DND-41 (cell line): ENCODE measurements around the gene FUCA1.

Source experiments
- EZH2 ChIP-seq: IDR thresholded peaks from 3 replicates; pipeline ENCODE4 v1.6.1; 2012; ENCODE audit warnings: borderline replicate concordance, low read depth, mild to moderate bottlenecking, moderate library complexity, low read length, inconsistent platforms; ENCODE audit not compliant: severe bottlenecking
- TF ChIP-seq, protein P1 (sequence below): IDR thresholded peaks from 2 replicates; pipeline ENCODE4 v1.5.1; 2012; ENCODE audit warnings: borderline replicate concordance, low read length, moderate library complexity, mild to moderate bottlenecking; ENCODE audit not compliant: poor library complexity, severe bottlenecking; ENCODE audit errors: extremely low read depth

DNA sequence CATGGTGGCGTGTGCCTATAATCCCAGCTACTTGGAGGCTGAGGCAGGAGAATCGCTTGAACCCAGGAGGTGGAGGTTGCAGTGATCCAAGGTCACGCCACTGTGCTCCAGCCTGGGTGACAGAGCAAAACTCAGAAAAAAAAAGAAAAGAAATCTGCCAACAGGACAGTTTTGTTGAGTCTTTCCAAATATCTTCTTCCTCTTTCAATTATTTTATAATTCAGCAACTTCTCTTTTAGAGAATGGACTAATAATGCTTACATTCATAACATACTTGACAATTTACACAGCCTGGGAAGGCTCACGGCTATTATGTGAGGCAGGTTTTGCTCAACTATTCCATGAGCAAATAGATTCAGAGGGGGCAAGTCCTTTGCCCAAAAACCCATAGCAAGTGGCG is 27.0 kb upstream of the FUCA1 start:
- TF ChIP-seq, protein P1, sequence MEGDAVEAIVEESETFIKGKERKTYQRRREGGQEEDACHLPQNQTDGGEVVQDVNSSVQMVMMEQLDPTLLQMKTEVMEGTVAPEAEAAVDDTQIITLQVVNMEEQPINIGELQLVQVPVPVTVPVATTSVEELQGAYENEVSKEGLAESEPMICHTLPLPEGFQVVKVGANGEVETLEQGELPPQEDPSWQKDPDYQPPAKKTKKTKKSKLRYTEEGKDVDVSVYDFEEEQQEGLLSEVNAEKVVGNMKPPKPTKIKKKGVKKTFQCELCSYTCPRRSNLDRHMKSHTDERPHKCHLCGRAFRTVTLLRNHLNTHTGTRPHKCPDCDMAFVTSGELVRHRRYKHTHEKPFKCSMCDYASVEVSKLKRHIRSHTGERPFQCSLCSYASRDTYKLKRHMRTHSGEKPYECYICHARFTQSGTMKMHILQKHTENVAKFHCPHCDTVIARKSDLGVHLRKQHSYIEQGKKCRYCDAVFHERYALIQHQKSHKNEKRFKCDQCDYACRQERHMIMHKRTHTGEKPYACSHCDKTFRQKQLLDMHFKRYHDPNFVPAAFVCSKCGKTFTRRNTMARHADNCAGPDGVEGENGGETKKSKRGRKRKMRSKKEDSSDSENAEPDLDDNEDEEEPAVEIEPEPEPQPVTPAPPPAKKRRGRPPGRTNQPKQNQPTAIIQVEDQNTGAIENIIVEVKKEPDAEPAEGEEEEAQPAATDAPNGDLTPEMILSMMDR: no peak
- TF ChIP-seq EZH2: no peak
